ENCODE measurements around the gene ROR2.

DNA sequence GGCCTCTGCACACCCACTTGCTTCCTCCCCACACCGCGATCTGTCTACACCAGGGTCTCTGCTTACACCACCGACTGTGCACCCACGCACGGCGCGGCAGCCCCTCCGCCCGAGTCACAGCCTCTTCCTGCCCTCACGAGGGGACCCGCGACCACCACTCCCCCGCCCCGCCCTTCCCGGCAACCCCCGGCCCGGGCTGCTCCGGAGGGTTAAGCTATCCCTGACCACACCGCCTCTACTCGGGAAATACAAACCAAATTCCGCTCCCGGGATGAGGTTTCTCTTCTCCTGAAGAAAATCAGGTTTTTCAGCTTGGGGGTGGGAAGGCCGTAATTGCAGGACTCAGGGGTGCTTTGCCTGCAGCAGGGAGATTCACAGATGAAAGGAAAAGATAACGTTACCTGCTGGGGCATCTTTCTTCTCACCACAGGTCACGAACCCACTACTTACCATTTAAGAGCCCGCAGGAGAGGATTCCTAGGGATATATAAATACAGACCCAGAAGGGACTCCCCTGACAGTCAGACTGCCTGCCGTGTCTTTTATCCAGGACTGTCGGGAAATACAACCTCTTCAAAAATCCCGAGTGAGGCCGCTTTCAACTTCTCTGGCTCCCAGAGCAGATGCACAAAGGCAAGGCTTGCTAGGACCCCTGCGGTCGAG is 63.5 kb downstream of the ROR2 start:
- TF ChIP-seq, protein P1, sequence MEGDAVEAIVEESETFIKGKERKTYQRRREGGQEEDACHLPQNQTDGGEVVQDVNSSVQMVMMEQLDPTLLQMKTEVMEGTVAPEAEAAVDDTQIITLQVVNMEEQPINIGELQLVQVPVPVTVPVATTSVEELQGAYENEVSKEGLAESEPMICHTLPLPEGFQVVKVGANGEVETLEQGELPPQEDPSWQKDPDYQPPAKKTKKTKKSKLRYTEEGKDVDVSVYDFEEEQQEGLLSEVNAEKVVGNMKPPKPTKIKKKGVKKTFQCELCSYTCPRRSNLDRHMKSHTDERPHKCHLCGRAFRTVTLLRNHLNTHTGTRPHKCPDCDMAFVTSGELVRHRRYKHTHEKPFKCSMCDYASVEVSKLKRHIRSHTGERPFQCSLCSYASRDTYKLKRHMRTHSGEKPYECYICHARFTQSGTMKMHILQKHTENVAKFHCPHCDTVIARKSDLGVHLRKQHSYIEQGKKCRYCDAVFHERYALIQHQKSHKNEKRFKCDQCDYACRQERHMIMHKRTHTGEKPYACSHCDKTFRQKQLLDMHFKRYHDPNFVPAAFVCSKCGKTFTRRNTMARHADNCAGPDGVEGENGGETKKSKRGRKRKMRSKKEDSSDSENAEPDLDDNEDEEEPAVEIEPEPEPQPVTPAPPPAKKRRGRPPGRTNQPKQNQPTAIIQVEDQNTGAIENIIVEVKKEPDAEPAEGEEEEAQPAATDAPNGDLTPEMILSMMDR (IDR thresholded peaks at IDR 0.05), result no peak
- no peak for TF ChIP-seq POLR2A (IDR thresholded peaks at IDR 0.05)
